ENCODE results near the gene NAALADL2. TPM values are rescaled to one million over a fixed set of nuclear protein-coding genes. Genes with fewer than 3 reads are reported as not detected.

The NAALADL2 gene
- total and polyA plus RNA-seq, 2 experiments from 2014 or later, result 3.4 to 15.3 TPM

DNA sequence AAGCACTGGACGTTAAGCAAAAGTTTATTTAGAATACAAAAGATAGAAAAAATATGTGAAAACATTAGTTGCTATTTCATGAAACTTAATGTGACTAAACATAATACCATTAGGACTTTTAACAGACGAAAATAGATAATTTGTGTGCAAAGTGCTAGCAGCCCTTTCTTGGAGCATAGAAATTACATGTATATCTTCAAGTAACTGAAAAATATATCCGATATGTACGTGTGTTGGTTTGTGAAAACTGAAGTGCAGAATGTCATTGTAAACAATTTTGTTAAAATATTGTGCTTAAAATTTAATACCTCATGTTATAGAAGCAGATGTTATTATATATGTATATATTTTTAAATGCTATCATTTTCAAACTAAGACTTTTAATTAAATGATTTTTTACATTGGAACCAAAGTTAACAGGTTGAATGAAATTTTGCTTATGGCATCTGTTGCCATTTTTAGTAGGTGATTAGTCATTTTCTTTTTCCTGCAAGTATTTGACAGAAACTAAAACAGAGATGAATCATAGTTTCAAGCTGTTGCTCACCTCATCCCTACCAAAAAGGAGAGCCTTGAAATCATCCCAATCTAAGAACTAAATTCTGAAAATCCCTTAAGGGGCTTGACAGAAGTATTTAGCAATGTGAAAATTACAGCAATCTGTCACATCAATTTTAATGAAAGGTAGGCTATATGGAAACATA, 334.8 kb downstream of the NAALADL2 start:
- Histone ChIP-seq H3K9me3 (ENCODE audit: low read depth) (no peaks in the 10 kb centered on the region), H3K4me2 (no peak overlapping the region), H3K79me2 (no peaks in the 10 kb centered on the region), H3K9me2 (replicated peaks; ENCODE audit: insufficient read depth) (no peaks in the 10 kb centered on the region), H3K4me1 (ENCODE audit: insufficient read depth) (no peaks in the 10 kb centered on the region), H2AFZ (no peak overlapping the region), H3K27me3 (no peaks in the 10 kb centered on the region), H4K20me1 (ENCODE audit: insufficient read depth, poor library complexity, severe bottlenecking) (no peaks in the 10 kb centered on the region), H3K4me3 (no peak overlapping the region), H3K27ac (no peak overlapping the region), H3K36me3 (replicated peaks; ENCODE audit: insufficient read depth, low read depth) (no peaks in the 10 kb centered on the region)
- DNase-seq (ENCODE audit: low spot score), result no peak
- 93% methylated on average over 4 of the region's 4 CpGs for WGBS (ENCODE audit: low lambda C conversion rate, missing lambda C conversion rate)
- TF ChIP-seq EZH2 (IDR thresholded peaks at IDR 0.05; ENCODE audit: borderline replicate concordance) (no peak), EZH2phosphoT487 (IDR thresholded peaks at IDR 0.05; ENCODE audit: low read depth, severe bottlenecking, unreplicated experiment) (no peak)
- TF ChIP-seq, protein P1, sequence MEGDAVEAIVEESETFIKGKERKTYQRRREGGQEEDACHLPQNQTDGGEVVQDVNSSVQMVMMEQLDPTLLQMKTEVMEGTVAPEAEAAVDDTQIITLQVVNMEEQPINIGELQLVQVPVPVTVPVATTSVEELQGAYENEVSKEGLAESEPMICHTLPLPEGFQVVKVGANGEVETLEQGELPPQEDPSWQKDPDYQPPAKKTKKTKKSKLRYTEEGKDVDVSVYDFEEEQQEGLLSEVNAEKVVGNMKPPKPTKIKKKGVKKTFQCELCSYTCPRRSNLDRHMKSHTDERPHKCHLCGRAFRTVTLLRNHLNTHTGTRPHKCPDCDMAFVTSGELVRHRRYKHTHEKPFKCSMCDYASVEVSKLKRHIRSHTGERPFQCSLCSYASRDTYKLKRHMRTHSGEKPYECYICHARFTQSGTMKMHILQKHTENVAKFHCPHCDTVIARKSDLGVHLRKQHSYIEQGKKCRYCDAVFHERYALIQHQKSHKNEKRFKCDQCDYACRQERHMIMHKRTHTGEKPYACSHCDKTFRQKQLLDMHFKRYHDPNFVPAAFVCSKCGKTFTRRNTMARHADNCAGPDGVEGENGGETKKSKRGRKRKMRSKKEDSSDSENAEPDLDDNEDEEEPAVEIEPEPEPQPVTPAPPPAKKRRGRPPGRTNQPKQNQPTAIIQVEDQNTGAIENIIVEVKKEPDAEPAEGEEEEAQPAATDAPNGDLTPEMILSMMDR (IDR thresholded peaks at IDR 0.05; ENCODE audit: poor library complexity), result no peak

- no peaks in the 10 kb centered on the region for H3K79me2 ChIP-seq
- 88% methylated on average over 7 of the region's 7 CpGs for WGBS (ENCODE audit: low lambda C conversion rate, missing lambda C conversion rate)
- H3K36me3 ChIP-seq (replicated peaks; ENCODE audit: insufficient read depth, low read depth), result no peaks in the 10 kb centered on the region
- no peak overlapping the region for H3K4me2 ChIP-seq
- no peak overlapping the region for H3K4me3 ChIP-seq
- no peaks in the 10 kb centered on the region for H4K20me1 ChIP-seq (ENCODE audit: insufficient read depth, poor library complexity, severe bottlenecking)
- H3K9me2 ChIP-seq (replicated peaks; ENCODE audit: insufficient read depth), result no peaks in the 10 kb centered on the region
- no peaks in the 10 kb centered on the region for H3K4me1 ChIP-seq (ENCODE audit: insufficient read depth)
- no peak overlapping the region for H2AFZ ChIP-seq
- no peak overlapping the region for H3K27ac ChIP-seq
- no peaks in the 10 kb centered on the region for H3K27me3 ChIP-seq
- no peak for TF ChIP-seq EZH2phosphoT487 (IDR thresholded peaks at IDR 0.05; ENCODE audit: low read depth, severe bottlenecking, unreplicated experiment)
- H3K9me3 ChIP-seq (ENCODE audit: low read depth), result no peaks in the 10 kb centered on the region
- DNase-seq (ENCODE audit: low spot score), result no peak
Observed at GRCh38 chr3:175198991-175199783, 340.1 kb downstream of the NAALADL2 start.

- TF ChIP-seq, protein P1 (IDR thresholded peaks at IDR 0.05; ENCODE audit: poor library complexity), result no peak
- TF ChIP-seq EZH2 (IDR thresholded peaks at IDR 0.05; ENCODE audit: borderline replicate concordance) (no peak), EZH2phosphoT487 (IDR thresholded peaks at IDR 0.05; ENCODE audit: low read depth, severe bottlenecking, unreplicated experiment) (no peak)
- no peaks in the 10 kb centered on the region for H3K79me2 ChIP-seq
- no peak overlapping the region for H3K27ac ChIP-seq
- no peaks in the 10 kb centered on the region for H3K4me1 ChIP-seq (ENCODE audit: insufficient read depth)
- H2AFZ ChIP-seq, result no peak overlapping the region
- no peak overlapping the region for H3K4me3 ChIP-seq
- no peaks in the 10 kb centered on the region for H3K36me3 ChIP-seq (replicated peaks; ENCODE audit: insufficient read depth, low read depth)
- H3K9me2 ChIP-seq (replicated peaks; ENCODE audit: insufficient read depth), result no peaks in the 10 kb centered on the region
- 95% methylated on average over 1 of the region's 1 CpG for WGBS (ENCODE audit: low lambda C conversion rate, missing lambda C conversion rate)
- H4K20me1 ChIP-seq (ENCODE audit: insufficient read depth, poor library complexity, severe bottlenecking), result no peaks in the 10 kb centered on the region
- H3K9me3 ChIP-seq (ENCODE audit: low read depth), result no peaks in the 10 kb centered on the region
- no peaks in the 10 kb centered on the region for H3K27me3 ChIP-seq
- DNase-seq (ENCODE audit: low spot score), result no peak
- H3K4me2 ChIP-seq, result no peak overlapping the region
Observed at GRCh38 chr3:175199961-175200360, 340.8 kb downstream of the NAALADL2 start.

Data from hepatocyte (in vitro differentiated cells).